Spinal cord (tissue), 10 donors: Measurements from ENCODE around the gene FGD6. TPM values are rescaled to one million over a fixed set of nuclear protein-coding genes. Genes with fewer than 3 reads are reported as not detected.
A peak's percentile ranks its signal among the peaks of the same experiment; 100 is the strongest.
"Not testable (repeated sequence)": the region's sequence is repeated elsewhere in the genome, so short reads cannot be mapped to it uniquely, and the experiment has no call there.

Experiments used
- DNase-seq, 6 donors: peaks; one replicate each; pipeline versions ENCODE4 v3.0.0 to v3.0.0-alpha.2; 2013 to 2015; ENCODE audit warnings: low spot score in 6 of 6, low read depth in 4 of 6
- H3K27ac ChIP-seq: one replicate; pipeline ENCODE4 v1.5.1; 2013; ENCODE audit warnings: low read depth, low read length, control low read depth
- H3K27me3 ChIP-seq: one replicate; pipeline ENCODE4 v1.6.1; 2013; ENCODE audit warnings: low read length; ENCODE audit not compliant: control insufficient read depth, insufficient read depth
- H3K36me3 ChIP-seq: one replicate; pipeline ENCODE4 v1.6.1; 2013; ENCODE audit warnings: low read length; ENCODE audit not compliant: control insufficient read depth, insufficient read depth
- H3K4me1 ChIP-seq: one replicate; pipeline ENCODE4 v1.6.1; 2013; ENCODE audit warnings: low read length; ENCODE audit not compliant: control insufficient read depth, insufficient read depth
- H3K4me3 ChIP-seq: one replicate; pipeline ENCODE4 v1.5.1; 2013; ENCODE audit warnings: low read depth, low read length, control low read depth
- H3K9me3 ChIP-seq: one replicate; pipeline ENCODE4 v1.6.1; 2013; ENCODE audit warnings: low read length; ENCODE audit not compliant: control insufficient read depth, insufficient read depth
- WGBS: methylation state at CpG from one replicate; pipeline ENCODE4 v1.1.5; 2013; ENCODE audit warnings: missing lambda C conversion rate; ENCODE audit not compliant: insufficient coverage; 5-methylcytosine and 5-hydroxymethylcytosine counted together
- polyA plus RNA-seq, 2 donors: library from polyadenylated mRNA; unstranded; fragments of 120-200 nt; gene quantifications; one replicate each; pipeline ENCODE4 v1.2.1, GENCODE V29; 2013; ENCODE audit not compliant: insufficient read length in 2 of 2
- total RNA-seq, 2 donors: library from RNA; depleted of rRNA in 1 of 2; stranded (reverse); fragments of 120-200 nt in 1 of 2; fragments of >200 nt in 1 of 2; gene quantifications; one replicate each; pipeline versions ENCODE4 v1.2.3 to v1.2.4, GENCODE V29; 2013 to 2014
- donor health status: healthy.

FGD6 gene
- total and polyA plus RNA-seq, 4 donors, result 6.1 to 42.9 (median 15.2) TPM

DNA sequence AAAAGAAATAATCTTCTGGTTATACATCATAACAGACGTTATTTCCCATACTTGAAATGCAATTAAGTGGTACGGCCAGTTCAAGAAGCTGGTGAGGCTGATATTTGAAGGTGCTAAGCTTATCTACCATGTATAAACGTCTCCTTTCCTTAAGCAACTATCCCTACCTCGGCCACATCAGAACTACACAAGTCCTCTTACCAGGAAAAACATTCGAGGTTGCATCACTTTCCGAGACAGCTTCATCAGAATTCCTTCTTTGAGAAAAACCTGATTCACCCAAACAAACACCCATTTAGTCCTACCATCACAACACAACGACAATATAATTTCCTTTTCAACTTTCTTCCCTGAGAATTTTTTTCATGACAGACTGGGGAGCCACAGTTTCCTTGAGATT is 109.9 kb downstream of the FGD6 start:
- peaks cover 4% of the 10 kb centered on the region for H3K36me3 ChIP-seq
- H3K9me3 ChIP-seq, result no peaks in the 10 kb centered on the region
- DNase-seq, result no peak
- no peaks in the 10 kb centered on the region for H3K4me1 ChIP-seq
- no peaks in the 10 kb centered on the region for H3K27me3 ChIP-seq
- 93% methylated on average over 5 of the region's 7 CpGs for WGBS
- no peak overlapping the region for H3K27ac ChIP-seq
- no peak overlapping the region for H3K4me3 ChIP-seq

DNA sequence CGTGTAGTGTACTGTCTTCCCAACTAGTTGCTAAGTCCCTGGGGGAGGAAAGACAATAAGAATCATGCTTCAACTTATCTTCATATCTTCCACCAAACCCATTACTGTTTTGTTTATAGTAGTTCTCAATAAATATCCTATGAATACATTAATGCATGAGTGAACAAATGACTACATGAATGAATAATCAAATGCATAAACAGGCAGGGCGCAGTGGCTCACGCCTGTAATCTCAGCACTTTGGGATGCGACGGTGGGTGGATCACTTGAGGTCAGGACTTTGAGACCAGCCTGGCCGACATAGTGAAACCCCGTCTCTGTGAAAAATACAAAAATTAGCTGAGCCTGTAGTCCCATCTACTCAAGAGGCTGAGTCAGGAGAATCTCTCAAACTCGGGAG is 111.7 kb downstream of the FGD6 start:
- H3K36me3 ChIP-seq, result peaks cover 4% of the 10 kb centered on the region
- WGBS, result 91% methylated on average over 6 of the region's 8 CpGs
- H3K4me1 ChIP-seq, result no peaks in the 10 kb centered on the region
- H3K9me3 ChIP-seq, result no peaks in the 10 kb centered on the region
- H3K27me3 ChIP-seq, result no peaks in the 10 kb centered on the region
- peak in 1 of 6 donors; percentile 11 for DNase-seq
- H3K27ac ChIP-seq, result no peak overlapping the region
- H3K4me3 ChIP-seq, result no peak overlapping the region

DNA sequence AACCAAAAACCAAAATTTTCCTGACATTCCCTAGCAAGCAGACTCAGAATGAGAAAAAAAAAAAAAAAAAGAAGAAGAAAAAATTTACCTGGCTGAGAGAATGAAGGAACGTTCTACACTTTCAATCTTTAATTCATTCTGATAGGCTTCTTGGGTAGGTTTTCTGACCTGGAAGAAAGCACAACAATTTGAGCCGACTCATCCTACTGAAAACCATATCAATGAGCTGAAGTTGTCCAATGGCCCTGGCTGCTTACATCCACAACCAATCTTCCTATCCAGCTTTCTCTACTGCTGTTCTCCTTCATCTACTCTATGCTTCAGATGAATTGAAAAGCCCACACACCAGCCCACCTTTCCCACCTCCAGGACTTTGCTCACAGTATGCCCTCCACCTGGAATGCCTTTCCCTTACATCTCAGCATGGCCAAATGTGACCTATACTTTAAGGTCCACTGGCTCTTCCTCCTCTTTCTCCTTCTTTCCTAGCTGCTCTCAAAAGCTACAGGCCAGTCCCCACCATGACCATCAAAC is 112.3 kb downstream of the FGD6 start:
- peaks cover 4% of the 10 kb centered on the region for H3K36me3 ChIP-seq
- H3K27me3 ChIP-seq, result no peaks in the 10 kb centered on the region
- DNase-seq, result no peak
- no peaks in the 10 kb centered on the region for H3K9me3 ChIP-seq
- no peak overlapping the region for H3K4me3 ChIP-seq
- H3K27ac ChIP-seq, result no peak overlapping the region
- WGBS, result 100% methylated on average over 1 of the region's 2 CpGs
- no peaks in the 10 kb centered on the region for H3K4me1 ChIP-seq

DNA sequence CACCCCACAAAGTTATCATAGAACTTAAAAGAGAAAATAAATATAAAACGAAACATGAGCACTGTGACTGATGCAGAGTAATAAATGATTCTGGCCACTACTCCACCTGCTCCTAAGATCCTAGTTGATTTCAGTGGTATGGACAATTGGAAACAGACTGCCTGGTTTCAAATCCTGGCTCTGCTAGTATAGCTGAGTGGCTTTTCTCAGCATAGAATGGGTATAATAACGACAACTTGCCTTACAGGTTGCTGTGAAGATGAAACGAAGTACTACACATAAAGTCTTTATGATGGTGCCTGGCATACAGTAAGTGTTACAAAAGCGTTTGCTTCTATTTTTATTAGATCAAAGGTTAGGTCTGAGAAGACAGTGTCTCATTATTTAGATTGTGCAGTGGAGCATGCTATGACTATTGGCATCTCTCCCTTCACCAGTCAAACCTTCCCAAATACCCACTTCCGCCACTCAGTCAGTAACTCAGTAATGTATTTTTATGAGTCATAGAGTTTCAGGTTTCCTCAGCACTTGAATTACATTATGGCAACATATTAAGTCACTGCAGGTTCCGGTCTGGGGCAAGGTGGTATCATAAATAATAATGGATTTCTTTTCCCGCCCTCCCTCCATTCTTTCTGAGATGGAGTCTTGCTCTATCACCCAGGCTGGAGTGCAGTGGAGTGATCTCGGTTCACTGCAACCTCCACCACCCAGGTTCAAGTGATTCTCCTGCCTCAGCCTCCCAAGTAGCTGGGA is 114.2 kb downstream of the FGD6 start:
- no peaks in the 10 kb centered on the region for H3K9me3 ChIP-seq
- peaks cover 4% of the 10 kb centered on the region for H3K36me3 ChIP-seq
- no peak overlapping the region for H3K4me3 ChIP-seq
- H3K4me1 ChIP-seq, result no peaks in the 10 kb centered on the region
- H3K27ac ChIP-seq, result no peak overlapping the region
- DNase-seq, result no peak
- WGBS, result 76% methylated on average over 2 of the region's 8 CpGs
- no peaks in the 10 kb centered on the region for H3K27me3 ChIP-seq

DNA sequence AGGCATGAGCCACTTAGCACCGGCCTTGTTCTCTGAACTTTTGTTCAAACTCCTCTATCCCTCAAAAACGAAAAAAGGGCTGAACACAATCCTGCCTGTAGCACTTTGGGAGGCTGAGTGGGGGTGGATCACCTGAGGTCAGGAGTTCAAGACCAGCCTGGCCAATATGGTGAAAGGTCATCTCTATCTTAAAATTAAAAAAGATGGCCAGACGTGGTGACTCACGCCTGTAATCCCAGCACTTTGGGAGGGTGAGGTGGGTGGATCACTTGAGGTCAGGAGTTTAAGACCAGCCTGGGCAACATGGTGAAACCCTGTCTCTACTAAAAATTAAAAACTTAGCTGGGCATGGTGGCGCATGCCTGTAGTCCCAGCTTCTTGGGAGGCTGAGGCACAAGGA is 115.3 kb downstream of the FGD6 start:
- not testable (repeated sequence) for H3K27me3 ChIP-seq, H3K4me1 ChIP-seq, H3K27ac ChIP-seq, H3K9me3 ChIP-seq, H3K36me3 ChIP-seq, DNase-seq, H3K4me3 ChIP-seq
- WGBS, result 100% methylated on average over 1 of the region's 5 CpGs

DNA sequence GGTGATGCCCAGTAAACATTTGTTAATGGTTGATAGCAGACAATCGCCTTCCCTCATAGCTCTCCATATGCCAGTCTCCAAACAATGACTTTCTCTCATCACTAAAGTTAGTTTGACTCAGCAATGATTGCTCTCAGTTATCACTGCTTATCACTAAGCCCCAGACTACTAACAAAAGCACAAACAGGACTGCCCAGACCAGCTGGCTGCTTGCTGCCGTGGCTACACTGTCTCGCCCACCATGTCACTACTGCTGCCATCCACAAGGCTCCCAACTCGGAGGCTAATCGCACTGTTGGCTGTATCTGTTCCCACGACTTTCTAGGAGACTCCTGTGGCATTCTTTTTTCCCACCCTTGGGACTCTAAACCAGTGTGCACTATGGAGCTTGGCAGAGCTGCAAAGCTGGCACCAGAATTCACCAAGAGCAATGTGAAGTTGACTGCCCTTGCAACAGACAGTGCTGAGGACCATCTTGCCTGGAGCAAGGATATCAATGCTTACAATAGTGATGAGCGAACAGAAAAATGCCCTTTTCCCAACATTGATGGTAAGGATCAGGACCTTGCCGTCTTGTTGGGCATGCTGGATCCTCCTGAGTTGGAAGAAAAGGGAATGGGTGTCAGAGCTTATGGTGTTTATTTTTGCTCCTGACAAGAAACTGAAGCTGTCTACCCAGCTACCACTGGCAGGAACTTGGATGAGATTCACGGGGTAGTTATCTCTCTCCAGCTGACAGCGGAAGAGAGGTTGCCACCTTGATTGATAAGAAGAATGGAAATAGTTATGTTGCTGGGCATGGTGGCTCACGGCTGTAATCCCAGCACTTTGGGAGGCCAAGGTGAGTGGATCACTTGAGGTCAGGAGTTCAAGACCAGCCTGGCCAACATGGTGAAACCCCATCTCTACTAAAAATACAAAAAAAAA is 116.7 kb downstream of the FGD6 start:
- H3K4me3 ChIP-seq, result no peak overlapping the region
- WGBS, result 76% methylated on average over 6 of the region's 11 CpGs
- peaks cover 4% of the 10 kb centered on the region for H3K36me3 ChIP-seq
- no peak for DNase-seq
- no peaks in the 10 kb centered on the region for H3K9me3 ChIP-seq
- H3K27me3 ChIP-seq, result no peaks in the 10 kb centered on the region
- H3K27ac ChIP-seq, result no peak overlapping the region
- no peaks in the 10 kb centered on the region for H3K4me1 ChIP-seq

DNA sequence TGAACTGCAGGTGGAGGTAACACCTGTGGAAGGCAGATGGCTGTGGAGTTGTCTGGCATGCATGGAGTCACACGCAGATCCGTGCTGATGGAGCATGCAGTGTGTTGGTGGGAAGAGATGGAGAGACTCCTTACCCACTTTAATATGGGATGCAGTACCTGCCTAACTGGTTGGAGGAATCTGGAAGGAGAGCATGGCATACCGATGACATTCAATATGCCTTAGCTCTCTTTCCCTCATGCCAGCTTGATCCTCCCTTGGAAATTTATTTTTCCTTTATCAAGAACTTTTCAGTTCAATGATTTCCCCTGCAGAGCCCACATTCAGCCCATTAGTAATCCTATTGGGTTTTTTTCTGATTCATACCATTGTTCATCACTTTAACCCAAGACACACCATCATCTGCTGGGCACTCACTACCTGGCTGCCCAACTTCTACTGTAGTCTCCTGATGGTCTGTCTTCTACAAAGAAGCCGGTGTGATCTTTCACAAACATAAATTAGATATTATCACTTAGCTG is 117.9 kb downstream of the FGD6 start:
- DNase-seq, result no peak
- Histone ChIP-seq H3K27ac (no peak overlapping the region), H3K4me3 (no peak overlapping the region), H3K4me1 (no peaks in the 10 kb centered on the region), H3K9me3 (no peaks in the 10 kb centered on the region), H3K36me3 (no peaks in the 10 kb centered on the region), H3K27me3 (no peaks in the 10 kb centered on the region)
- WGBS, result no CpG with 5 or more reads among the region's 4 CpGs

DNA sequence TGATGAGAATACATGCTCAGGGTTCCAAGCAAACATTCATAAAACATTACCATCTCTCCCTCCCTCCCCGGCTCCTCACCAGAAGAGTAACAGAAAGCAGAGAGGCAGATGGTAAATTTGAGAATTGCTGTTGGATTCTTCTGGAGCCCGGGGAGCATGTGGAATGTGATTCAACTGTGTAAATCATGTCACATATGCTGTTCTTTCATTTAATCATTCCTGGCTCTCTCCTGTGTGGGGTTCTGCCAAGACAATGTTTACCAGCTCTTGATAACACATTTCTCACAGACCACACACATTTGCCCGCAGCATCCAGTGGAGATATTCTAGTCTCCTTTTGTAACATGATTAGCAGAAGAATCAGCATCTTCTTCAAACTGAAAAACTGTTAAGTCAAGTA is 120.4 kb downstream of the FGD6 start:
- Histone ChIP-seq H3K27ac (no peak overlapping the region), H3K27me3 (no peaks in the 10 kb centered on the region), H3K9me3 (no peaks in the 10 kb centered on the region), H3K4me3 (no peak overlapping the region), H3K4me1 (no peaks in the 10 kb centered on the region), H3K36me3 (peaks cover 2% of the 10 kb centered on the region)
- no CpG with 5 or more reads among the region's 3 CpGs for WGBS
- peak in 2 of 6 donors; percentile 72 to 96 for DNase-seq

DNA sequence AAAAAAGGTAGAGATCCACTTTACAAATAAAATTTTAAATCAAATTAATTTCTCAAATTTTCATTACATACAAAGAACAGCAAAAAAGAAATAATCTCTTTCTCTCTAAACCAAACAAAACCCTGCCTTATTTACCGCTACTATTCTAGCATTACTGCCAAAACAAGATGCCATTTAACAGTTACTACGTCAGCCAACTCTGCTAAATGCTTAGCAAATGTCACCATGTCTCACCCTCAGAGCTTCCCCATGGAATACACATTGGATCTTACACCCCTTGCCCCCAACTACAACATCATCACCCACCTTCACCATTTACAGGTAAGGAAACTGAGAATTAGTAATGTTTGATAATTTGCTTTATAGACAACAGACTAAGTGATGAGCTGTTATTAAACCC is 120.9 kb downstream of the FGD6 start:
- Histone ChIP-seq H3K4me3 (no peak overlapping the region), H3K4me1 (no peaks in the 10 kb centered on the region), H3K36me3 (peaks cover 2% of the 10 kb centered on the region), H3K9me3 (no peaks in the 10 kb centered on the region), H3K27me3 (no peaks in the 10 kb centered on the region), H3K27ac (no peak overlapping the region)
- DNase-seq, result peak in 1 of 6 donors; percentile 8
- WGBS, result 68% methylated on average over 2 of the region's 2 CpGs
